Parathyroid adenoma (tissue), 2 donors: ENCODE data around the gene ITGBL1.

Experiments used
- H2AFZ ChIP-seq: fragments of 300-600 bp; sonication (generic); one replicate; pipeline ENCODE4 v1.7.0; 2017; ENCODE audit warnings: antibody characterized with exemption, mild to moderate bottlenecking
- H3K27ac ChIP-seq: fragments of 300-600 bp; sonication (generic); one replicate; pipeline ENCODE4 v1.7.0; 2017
- H3K27me3 ChIP-seq: fragments of 300-600 bp; sonication (generic); one replicate; pipeline ENCODE4 v1.7.0; 2017; ENCODE audit warnings: low read length; ENCODE audit not compliant: control insufficient read depth, insufficient read depth
- H3K36me3 ChIP-seq: fragments of 300-600 bp; sonication (generic); one replicate; pipeline ENCODE4 v1.7.0; 2017; ENCODE audit warnings: low read length; ENCODE audit not compliant: control insufficient read depth, insufficient read depth
- H3K4me1 ChIP-seq: fragments of 300-600 bp; sonication (generic); one replicate; pipeline ENCODE4 v1.7.0; 2017; ENCODE audit warnings: control low read depth
- H3K4me2 ChIP-seq: fragments of 300-600 bp; sonication (generic); one replicate; pipeline ENCODE4 v1.7.0; 2017; ENCODE audit warnings: low read length
- H3K4me3 ChIP-seq: fragments of 300-600 bp; sonication (generic); one replicate; pipeline ENCODE4 v1.7.0; 2017; ENCODE audit warnings: low read depth, low read length
- H3K79me2 ChIP-seq: fragments of 300-600 bp; sonication (generic); one replicate; pipeline ENCODE4 v1.7.0; 2017; ENCODE audit warnings: control low read depth
- H3K9ac ChIP-seq: fragments of 300-600 bp; sonication (generic); one replicate; pipeline ENCODE4 v1.7.0; 2017; ENCODE audit warnings: mild to moderate bottlenecking
- H3K9me3 ChIP-seq: fragments of 300-600 bp; sonication (generic); one replicate; pipeline ENCODE4 v1.7.0; 2017; ENCODE audit warnings: low read length; ENCODE audit not compliant: control insufficient read depth
- CTCF ChIP-seq: fragments of 300-600 bp; sonication (generic); IDR thresholded peaks from one replicate; pipeline ENCODE4 v1.7.0; 2017; ENCODE audit warnings: antibody characterized with exemption, mild to moderate bottlenecking
- donor health status: primary hyperparathyroidism.

ITGBL1 gene

GRCh38 chr13:101695870-101696516 lies 243.5 kb downstream of the ITGBL1 start:
- H3K27me3 ChIP-seq: no peaks in the 10 kb centered on the region
- H3K9ac ChIP-seq: no peak overlapping the region
- H3K4me3 ChIP-seq: no peak overlapping the region
- H3K4me2 ChIP-seq: no peak overlapping the region
- H3K27ac ChIP-seq: no peak overlapping the region
- no peak overlapping the region for H2AFZ ChIP-seq
- no peaks in the 10 kb centered on the region for H3K79me2 ChIP-seq
- TF ChIP-seq CTCF: no peak
- H3K36me3 ChIP-seq: no peaks in the 10 kb centered on the region
- H3K4me1 ChIP-seq: no peaks in the 10 kb centered on the region
- H3K9me3 ChIP-seq: no peaks in the 10 kb centered on the region

- H3K4me1 ChIP-seq: no peaks in the 10 kb centered on the region
- no peak for TF ChIP-seq CTCF
Measured at GRCh38 chr13:101697745-101698144, 245.3 kb downstream of the ITGBL1 start.

GRCh38 chr13:101698400-101698799 lies 245.9 kb downstream of the ITGBL1 start:
- Histone ChIP-seq H3K27ac (no peak overlapping the region), H3K4me3 (no peak overlapping the region), H3K4me1 (no peaks in the 10 kb centered on the region), H3K4me2 (no peak overlapping the region), H3K9me3 (no peaks in the 10 kb centered on the region), H3K27me3 (no peaks in the 10 kb centered on the region), H3K9ac (no peak overlapping the region), H3K36me3 (no peaks in the 10 kb centered on the region), H3K79me2 (no peaks in the 10 kb centered on the region), H2AFZ (no peak overlapping the region)
- TF ChIP-seq CTCF: no peak

More at GRCh38 chr13:101697745-101698144, 245.3 kb downstream of the ITGBL1 start:
- Histone ChIP-seq H3K36me3 (no peaks in the 10 kb centered on the region), H3K79me2 (no peaks in the 10 kb centered on the region), H3K9me3 (no peaks in the 10 kb centered on the region), H3K27ac (no peak overlapping the region), H3K4me2 (no peak overlapping the region), H3K9ac (no peak overlapping the region), H2AFZ (no peak overlapping the region), H3K27me3 (no peaks in the 10 kb centered on the region), H3K4me3 (no peak overlapping the region)

GRCh38 chr13:101700598-101700997 lies 248.1 kb downstream of the ITGBL1 start:
- H3K27ac ChIP-seq: no peak overlapping the region
- no peak overlapping the region for H3K9ac ChIP-seq
- no peak for TF ChIP-seq CTCF
- H3K4me2 ChIP-seq: no peak overlapping the region
- no peaks in the 10 kb centered on the region for H3K4me1 ChIP-seq
- H2AFZ ChIP-seq: no peak overlapping the region
- no peaks in the 10 kb centered on the region for H3K79me2 ChIP-seq
- H3K27me3 ChIP-seq: no peaks in the 10 kb centered on the region
- no peaks in the 10 kb centered on the region for H3K9me3 ChIP-seq
- H3K36me3 ChIP-seq: no peaks in the 10 kb centered on the region
- H3K4me3 ChIP-seq: no peak overlapping the region

- H3K79me2 ChIP-seq: no peaks in the 10 kb centered on the region
- H3K9me3 ChIP-seq: no peaks in the 10 kb centered on the region
- H3K4me3 ChIP-seq: no peak overlapping the region
- no peak for TF ChIP-seq CTCF
- no peak overlapping the region for H2AFZ ChIP-seq
- H3K27ac ChIP-seq: no peak overlapping the region
- H3K36me3 ChIP-seq: no peaks in the 10 kb centered on the region
- H3K4me1 ChIP-seq: no peaks in the 10 kb centered on the region
- no peaks in the 10 kb centered on the region for H3K27me3 ChIP-seq
- H3K4me2 ChIP-seq: no peak overlapping the region
- H3K9ac ChIP-seq: no peak overlapping the region
Measured at GRCh38 chr13:101703081-101703480, 250.6 kb downstream of the ITGBL1 start.
